Testis (tissue), 2 donors: ENCODE measurements around the gene WWC2.

Source experiments
- POLR2A ChIP-seq: fragments of 450-650 bp; IDR thresholded peaks from one replicate; pipeline ENCODE4 v1.6.1; 2017; ENCODE audit warnings: antibody characterized with exemption, mild to moderate bottlenecking, moderate library complexity
- TF ChIP-seq, protein P1 (sequence below), 3 experiments: fragments of 450-650 bp in 2 of 3; fragments of 200-600 bp in 1 of 3; sonication (generic) in 1 of 3; IDR thresholded peaks; one replicate each; pipeline ENCODE4 v1.5.1; 2016 to 2019; ENCODE audit warnings: antibody characterized with exemption in 3 of 3, mild to moderate bottlenecking in 2 of 3, moderate library complexity in 1 of 3

DNA sequence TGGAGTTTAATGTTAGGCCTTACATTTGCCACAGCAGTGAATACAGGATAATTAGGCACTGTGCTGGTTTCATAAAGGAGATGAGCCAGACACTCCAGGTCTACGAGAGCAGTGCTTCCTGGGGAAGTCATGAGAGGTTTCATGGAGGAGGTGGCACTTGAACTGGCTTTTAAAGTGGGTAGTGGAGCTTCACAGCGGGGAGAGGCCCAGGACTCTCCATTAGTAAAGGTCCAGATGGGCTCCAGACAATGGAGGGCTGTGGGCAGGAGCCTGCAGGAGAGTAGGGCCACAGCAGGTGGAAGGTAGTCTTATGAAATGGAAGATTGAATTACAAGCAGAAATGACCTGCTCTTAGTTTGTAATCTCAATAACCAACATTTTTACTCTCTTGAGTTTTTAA lies 192.0 kb downstream of the WWC2 start:
- TF ChIP-seq, protein P1, sequence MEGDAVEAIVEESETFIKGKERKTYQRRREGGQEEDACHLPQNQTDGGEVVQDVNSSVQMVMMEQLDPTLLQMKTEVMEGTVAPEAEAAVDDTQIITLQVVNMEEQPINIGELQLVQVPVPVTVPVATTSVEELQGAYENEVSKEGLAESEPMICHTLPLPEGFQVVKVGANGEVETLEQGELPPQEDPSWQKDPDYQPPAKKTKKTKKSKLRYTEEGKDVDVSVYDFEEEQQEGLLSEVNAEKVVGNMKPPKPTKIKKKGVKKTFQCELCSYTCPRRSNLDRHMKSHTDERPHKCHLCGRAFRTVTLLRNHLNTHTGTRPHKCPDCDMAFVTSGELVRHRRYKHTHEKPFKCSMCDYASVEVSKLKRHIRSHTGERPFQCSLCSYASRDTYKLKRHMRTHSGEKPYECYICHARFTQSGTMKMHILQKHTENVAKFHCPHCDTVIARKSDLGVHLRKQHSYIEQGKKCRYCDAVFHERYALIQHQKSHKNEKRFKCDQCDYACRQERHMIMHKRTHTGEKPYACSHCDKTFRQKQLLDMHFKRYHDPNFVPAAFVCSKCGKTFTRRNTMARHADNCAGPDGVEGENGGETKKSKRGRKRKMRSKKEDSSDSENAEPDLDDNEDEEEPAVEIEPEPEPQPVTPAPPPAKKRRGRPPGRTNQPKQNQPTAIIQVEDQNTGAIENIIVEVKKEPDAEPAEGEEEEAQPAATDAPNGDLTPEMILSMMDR (IDR thresholded peaks at IDR 0.05) = no peak
- no peak for TF ChIP-seq POLR2A
